Liver (tissue), 9 donors: ENCODE results near the gene TACC3. TPM values are rescaled to one million over a fixed set of nuclear protein-coding genes. Genes with fewer than 3 reads are reported as not detected.
A peak's percentile ranks its signal among the peaks of the same experiment; 100 is the strongest.

Source experiments
- DNase-seq: peaks from one replicate; pipeline ENCODE4 v3.0.0-alpha.2; 2017; ENCODE audit warnings: low spot score
- H3K27ac ChIP-seq, 2 donors: one replicate each; pipeline ENCODE4 v1.7.0; 2013; ENCODE audit warnings: inconsistent platforms in 2 of 2, low read length in 2 of 2, control low read depth in 1 of 2, low read depth in 1 of 2, mild to moderate bottlenecking in 1 of 2
- H3K27me3 ChIP-seq, 4 donors: one replicate each; pipeline versions ENCODE4 v1.6.1 to v1.7.0; 2013; ENCODE audit warnings: low read length in 3 of 4, inconsistent platforms in 1 of 4, mild to moderate bottlenecking in 1 of 4, moderate library complexity in 1 of 4; ENCODE audit not compliant: control insufficient read depth in 4 of 4, insufficient read depth in 4 of 4
- H3K36me3 ChIP-seq, 4 donors: one replicate each; pipeline versions ENCODE4 v1.6.1 to v1.7.0; 2013; ENCODE audit warnings: low read length in 3 of 4, mild to moderate bottlenecking in 3 of 4, low read depth in 1 of 4, moderate library complexity in 1 of 4; ENCODE audit not compliant: control insufficient read depth in 4 of 4, insufficient read depth in 3 of 4
- H3K4me1 ChIP-seq, 4 donors: one replicate each; pipeline versions ENCODE4 v1.6.1 to v1.7.0; 2013; ENCODE audit warnings: low read length in 3 of 4, mild to moderate bottlenecking in 3 of 4, moderate library complexity in 1 of 4; ENCODE audit not compliant: control insufficient read depth in 4 of 4, insufficient read depth in 4 of 4
- H3K4me3 ChIP-seq, 3 donors: one replicate each; pipeline versions ENCODE4 v1.6.1 to v1.7.0; 2013; ENCODE audit warnings: low read length in 3 of 3, control low read depth in 1 of 3, low read depth in 1 of 3, mild to moderate bottlenecking in 1 of 3
- H3K9ac ChIP-seq, 2 donors: one replicate each; pipeline ENCODE4 v1.7.0; 2013; ENCODE audit warnings: low read length in 2 of 2, mild to moderate bottlenecking in 2 of 2, moderate library complexity in 2 of 2, control low read depth in 1 of 2, low read depth in 1 of 2
- H3K9me3 ChIP-seq, 4 donors: one replicate each; pipeline versions ENCODE4 v1.6.1 to v1.7.0; 2013; ENCODE audit warnings: low read length in 3 of 4; ENCODE audit not compliant: control insufficient read depth in 4 of 4
- CTCF ChIP-seq: fragments of 150-350 bp; IDR thresholded peaks from 2 replicates; pipeline ENCODE4 v1.5.1; 2017; ENCODE audit warnings: improper control_type of control experiment, low read depth, low read length; ENCODE audit not compliant: missing input control
- EGR1 ChIP-seq, 2 donors: IDR thresholded peaks; 2 replicates each; pipeline ENCODE4 v1.6.1; 2016 to 2018; ENCODE audit warnings: antibody characterized with exemption in 2 of 2, low read depth in 2 of 2
- FOXA1 ChIP-seq: IDR thresholded peaks from 2 replicates; pipeline ENCODE4 v1.6.1; 2016; ENCODE audit warnings: antibody characterized with exemption
- FOXA2 ChIP-seq: IDR thresholded peaks from 2 replicates; pipeline ENCODE4 v1.6.1; 2016; ENCODE audit warnings: antibody characterized with exemption
- GABPA ChIP-seq, 2 donors: IDR thresholded peaks in 1 of 2; conservative IDR thresholded peaks in 1 of 2; 2 replicates each; pipeline ENCODE4 v1.6.1; 2016; ENCODE audit warnings: antibody characterized with exemption in 2 of 2, mild to moderate bottlenecking in 1 of 2, moderate library complexity in 1 of 2
- HNF4A ChIP-seq, 2 donors: conservative IDR thresholded peaks; 2 replicates each; pipeline ENCODE4 v1.6.1; 2016; ENCODE audit warnings: antibody characterized with exemption in 2 of 2, mild to moderate bottlenecking in 2 of 2
- HNF4G ChIP-seq: IDR thresholded peaks from 2 replicates; pipeline ENCODE4 v1.6.1; 2016; ENCODE audit warnings: antibody characterized with exemption
- JUND ChIP-seq, 2 donors: IDR thresholded peaks; 2 replicates each; pipeline ENCODE4 v1.6.1; 2016; ENCODE audit warnings: antibody characterized with exemption in 2 of 2
- MAX ChIP-seq: IDR thresholded peaks from 2 replicates; pipeline ENCODE4 v1.6.1; 2016; ENCODE audit warnings: antibody characterized with exemption
- NR2F2 ChIP-seq: IDR thresholded peaks from 2 replicates; pipeline ENCODE4 v1.6.1; 2016; ENCODE audit warnings: antibody characterized with exemption
- RAD21 ChIP-seq, 2 donors: IDR thresholded peaks; 2 replicates each; pipeline ENCODE4 v1.6.1; 2016; ENCODE audit warnings: antibody characterized with exemption in 2 of 2, mild to moderate bottlenecking in 2 of 2
- REST ChIP-seq: IDR thresholded peaks from 2 replicates; pipeline ENCODE4 v1.6.1; 2016; ENCODE audit warnings: antibody characterized with exemption, mild to moderate bottlenecking
- RXRA ChIP-seq, 2 donors: IDR thresholded peaks; 2 replicates each; pipeline ENCODE4 v1.6.1; 2017 to 2018; ENCODE audit warnings: antibody characterized with exemption in 2 of 2, mild to moderate bottlenecking in 1 of 2
- SP1 ChIP-seq: IDR thresholded peaks from 2 replicates; pipeline ENCODE4 v1.6.1; 2018; ENCODE audit warnings: antibody characterized with exemption, mild to moderate bottlenecking
- TAF1 ChIP-seq: conservative IDR thresholded peaks from 2 replicates; pipeline ENCODE4 v1.6.1; 2016; ENCODE audit warnings: antibody characterized with exemption, mild to moderate bottlenecking
- YY1 ChIP-seq: IDR thresholded peaks from 2 replicates; pipeline ENCODE4 v1.6.1; 2016; ENCODE audit warnings: antibody characterized with exemption, mild to moderate bottlenecking
- whole genome bisulfite sequencing: extraction: QIAGEN DNeasy Blood & Tissue Kit; methylation state at CpG from one replicate; pipeline ENCODE4 v1.1.7; 2013; 5-methylcytosine and 5-hydroxymethylcytosine counted together
- polyA plus RNA-seq, 2 donors: library from polyadenylated mRNA; stranded (reverse) in 1 of 2; unstranded in 1 of 2; fragments of 200-250 nt in 1 of 2; fragments of >200 nt in 1 of 2; fragmentation: Nextera tagmentation in 1 of 2; extraction: Ambion mirVana in 1 of 2; gene quantifications; one replicate each; pipeline versions ENCODE4 v1.2.1 to v1.2.3, GENCODE V29; 2013 to 2015
- total RNA-seq, 2 donors: library from RNA; depleted of rRNA; stranded (reverse); fragments of >200 nt; gene quantifications; one replicate each; pipeline ENCODE4 v1.2.3, GENCODE V29; 2014
- TF ChIP-seq, protein P1 (sequence below): IDR thresholded peaks from 2 replicates; pipeline ENCODE4 v1.6.1; 2016; ENCODE audit warnings: antibody characterized with exemption
- TF ChIP-seq, protein P2 (sequence below): IDR thresholded peaks from 2 replicates; pipeline ENCODE4 v1.6.1; 2016; ENCODE audit warnings: antibody characterized with exemption
- donor health status: healthy.
- donor health status: healthy.
- donor health status: healthy.
- donor health status: healthy.
- donor health status: healthy.

Gene TACC3
- total and polyA plus RNA-seq, 4 donors: 1.4 to 38.9 (median 5.5) TPM

GRCh38 chr4:1770245-1770644, 48.9 kb downstream of the TACC3 start:
- H3K4me1 ChIP-seq: peaks cover 0 to 7% (median 4%) of the 10 kb centered on the region in 4 donors
- no peak overlapping the region for H3K9ac ChIP-seq
- TF ChIP-seq FOXA1: no peak
- WGBS: 72% methylated on average over 33 of the region's 33 CpGs
- H3K27me3 ChIP-seq: no peaks in the 10 kb centered on the region
- no peak overlapping the region for H3K27ac ChIP-seq
- H3K4me3 ChIP-seq: no peak overlapping the region
- H3K36me3 ChIP-seq: no peaks in the 10 kb centered on the region
- H3K9me3 ChIP-seq: no peaks in the 10 kb centered on the region
- no peak for DNase-seq

DNA sequence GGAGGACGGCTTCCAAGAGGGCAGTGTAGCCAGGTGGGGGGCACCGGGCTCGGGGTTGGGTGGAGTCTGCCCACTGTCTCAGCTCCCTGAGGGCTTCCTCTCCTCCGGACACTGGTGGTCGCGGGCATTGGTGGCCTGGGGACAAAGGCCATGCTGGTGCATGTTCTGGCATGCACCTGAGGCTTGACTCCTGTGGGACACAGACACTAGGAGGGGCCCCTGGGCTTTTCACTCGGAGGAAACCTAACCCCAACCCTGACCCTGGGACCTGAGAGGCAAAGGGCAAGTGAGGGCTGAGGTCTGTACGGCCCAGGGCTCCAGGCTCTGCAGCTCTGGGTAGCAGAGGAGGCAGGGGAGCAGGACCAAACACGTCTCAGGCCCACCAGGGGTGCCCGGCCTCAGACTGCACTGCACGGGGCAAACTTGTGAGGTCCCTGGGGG, 49.5 kb downstream of the TACC3 start:
- Histone ChIP-seq H3K4me1 (peaks cover 0 to 8% (median 5%) of the 10 kb centered on the region in 4 donors), H3K27me3 (no peaks in the 10 kb centered on the region), H3K36me3 (no peaks in the 10 kb centered on the region), H3K4me3 (no peak overlapping the region), H3K27ac (no peak overlapping the region), H3K9me3 (no peaks in the 10 kb centered on the region), H3K9ac (no peak overlapping the region)
- WGBS: 72% methylated on average over 11 of the region's 11 CpGs
- DNase-seq: no peak
- peak in 1 of 2 donors; percentile 26 for TF ChIP-seq HNF4A (conservative IDR thresholded peaks at IDR 0.05)
- no peak for TF ChIP-seq RXRA (IDR thresholded peaks at IDR 0.05)
- no peak for TF ChIP-seq HNF4G

- no peak overlapping the region for H3K4me3 ChIP-seq
- no peak overlapping the region for H3K27ac ChIP-seq
- H3K9me3 ChIP-seq: no peaks in the 10 kb centered on the region
- DNase-seq: no peak
- 66% methylated on average over 27 of the region's 28 CpGs for WGBS
- H3K27me3 ChIP-seq: no peaks in the 10 kb centered on the region
- TF ChIP-seq MAX (no peak), SP1 (no peak), HNF4G (no peak), EGR1 (IDR thresholded peaks at IDR 0.05; ENCODE audit: low read depth in 2 of 2) (no peak), FOXA1 (no peak), GABPA (IDR thresholded peaks at IDR 0.05 in 1 of 2, conservative IDR thresholded peaks at IDR 0.05 in 1 of 2) (no peak), FOXA2 (no peak), YY1 (no peak), HNF4A (conservative IDR thresholded peaks at IDR 0.05) (no peak), CTCF (no peak), TAF1 (no peak), REST (no peak), NR2F2 (no peak), RXRA (IDR thresholded peaks at IDR 0.05) (no peak), RAD21 (IDR thresholded peaks at IDR 0.05) (no peak), JUND (IDR thresholded peaks at IDR 0.05) (no peak)
- TF ChIP-seq, protein P1, sequence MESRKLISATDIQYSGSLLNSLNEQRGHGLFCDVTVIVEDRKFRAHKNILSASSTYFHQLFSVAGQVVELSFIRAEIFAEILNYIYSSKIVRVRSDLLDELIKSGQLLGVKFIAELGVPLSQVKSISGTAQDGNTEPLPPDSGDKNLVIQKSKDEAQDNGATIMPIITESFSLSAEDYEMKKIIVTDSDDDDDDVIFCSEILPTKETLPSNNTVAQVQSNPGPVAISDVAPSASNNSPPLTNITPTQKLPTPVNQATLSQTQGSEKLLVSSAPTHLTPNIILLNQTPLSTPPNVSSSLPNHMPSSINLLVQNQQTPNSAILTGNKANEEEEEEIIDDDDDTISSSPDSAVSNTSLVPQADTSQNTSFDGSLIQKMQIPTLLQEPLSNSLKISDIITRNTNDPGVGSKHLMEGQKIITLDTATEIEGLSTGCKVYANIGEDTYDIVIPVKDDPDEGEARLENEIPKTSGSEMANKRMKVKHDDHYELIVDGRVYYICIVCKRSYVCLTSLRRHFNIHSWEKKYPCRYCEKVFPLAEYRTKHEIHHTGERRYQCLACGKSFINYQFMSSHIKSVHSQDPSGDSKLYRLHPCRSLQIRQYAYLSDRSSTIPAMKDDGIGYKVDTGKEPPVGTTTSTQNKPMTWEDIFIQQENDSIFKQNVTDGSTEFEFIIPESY: no peak
- TF ChIP-seq, protein P2, sequence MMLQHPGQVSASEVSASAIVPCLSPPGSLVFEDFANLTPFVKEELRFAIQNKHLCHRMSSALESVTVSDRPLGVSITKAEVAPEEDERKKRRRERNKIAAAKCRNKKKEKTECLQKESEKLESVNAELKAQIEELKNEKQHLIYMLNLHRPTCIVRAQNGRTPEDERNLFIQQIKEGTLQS: no peak
- H3K9ac ChIP-seq: no peak overlapping the region
- H3K4me1 ChIP-seq: peaks cover 0 to 9% (median 4%) of the 10 kb centered on the region in 4 donors
- H3K36me3 ChIP-seq: no peaks in the 10 kb centered on the region
Measured at GRCh38 chr4:1771555-1772305, 50.4 kb downstream of the TACC3 start.
